CD4-positive, alpha-beta T cell treated with Interleukin-2 at 100 ng/mL for 4 hours (primary cell): Measurements from ENCODE around the gene KLK1.

Experiments
- DNase-seq: peaks from one replicate; pipeline ENCODE4 v3.0.0-alpha.2; 2020; ENCODE audit warnings: low spot score

KLK1 gene

GRCh38 chr19:50823389-50824042 lies at the start of gene KLK1:
Gene KLK1, minus strand, starts transcription at chr19:50823787. Its CDS starts 39 bp downstream, at chr19:50823748.
- DNase-seq: no peak

- DNase-seq: no peak
These were observed 49.5 kb upstream of the KLK1 start, which contains the start of gene KLK2 for GRCh38 chr19:50873056-50873455. Gene KLK2, plus strand, starts transcription at chr19:50873439. Its CDS starts 35 bp downstream, at chr19:50873474.

- DNase-seq: no peak
These were observed 47.0 kb upstream of the KLK1 start for GRCh38 chr19:50870417-50871089.

GRCh38 chr19:50869479-50869878 lies 45.9 kb upstream of the KLK1 start:
- no peak for DNase-seq

GRCh38 chr19:50861496-50862286 lies 38.1 kb upstream of the KLK1 start:
- no peak for DNase-seq

GRCh38 chr19:50861010-50861409 lies 37.4 kb upstream of the KLK1 start:
- DNase-seq: no peak

GRCh38 chr19:50859849-50860248 lies 36.3 kb upstream of the KLK1 start:
- no peak for DNase-seq

- no peak for DNase-seq
These were observed 35.3 kb upstream of the KLK1 start for GRCh38 chr19:50858886-50859285.

- no peak for DNase-seq
These were observed 33.8 kb upstream of the KLK1 start for GRCh38 chr19:50857366-50857765.

- DNase-seq: no peak
These were observed 31.2 kb upstream of the KLK1 start, which contains the start of gene KLK3 for GRCh38 chr19:50854636-50855410. Gene KLK3, plus strand, starts transcription at chr19:50854915. Its CDS starts 41 bp downstream, at chr19:50854956.

GRCh38 chr19:50851620-50852019 lies 28.0 kb upstream of the KLK1 start:
- DNase-seq: no peak

- no peak for DNase-seq
These were observed 27.2 kb upstream of the KLK1 start for GRCh38 chr19:50850738-50851137.

- DNase-seq: no peak
These were observed 20.8 kb upstream of the KLK1 start for GRCh38 chr19:50844296-50844935.

GRCh38 chr19:50843701-50844221 lies 20.2 kb upstream of the KLK1 start:
- DNase-seq: no peak

- no peak for DNase-seq
These were observed 19.6 kb upstream of the KLK1 start for GRCh38 chr19:50843205-50843604.

- no peak for DNase-seq
These were observed 18.5 kb upstream of the KLK1 start for GRCh38 chr19:50842130-50842529.

- no peak for DNase-seq
These were observed 16.4 kb upstream of the KLK1 start for GRCh38 chr19:50839712-50840655.

GRCh38 chr19:50838239-50838638 lies 14.7 kb upstream of the KLK1 start:
- DNase-seq: no peak

- DNase-seq: no peak
These were observed 13.7 kb upstream of the KLK1 start for GRCh38 chr19:50837300-50837699.

GRCh38 chr19:50836543-50837195 lies 13.1 kb upstream of the KLK1 start:
- DNase-seq: no peak
